ENCODE data around the gene TDRD12. TPM values are rescaled to one million over a fixed set of nuclear protein-coding genes. Genes with fewer than 3 reads are reported as not detected.

The TDRD12 gene
- total RNA-seq, 1 experiment from 2014 or later, result 0.33 TPM

DNA sequence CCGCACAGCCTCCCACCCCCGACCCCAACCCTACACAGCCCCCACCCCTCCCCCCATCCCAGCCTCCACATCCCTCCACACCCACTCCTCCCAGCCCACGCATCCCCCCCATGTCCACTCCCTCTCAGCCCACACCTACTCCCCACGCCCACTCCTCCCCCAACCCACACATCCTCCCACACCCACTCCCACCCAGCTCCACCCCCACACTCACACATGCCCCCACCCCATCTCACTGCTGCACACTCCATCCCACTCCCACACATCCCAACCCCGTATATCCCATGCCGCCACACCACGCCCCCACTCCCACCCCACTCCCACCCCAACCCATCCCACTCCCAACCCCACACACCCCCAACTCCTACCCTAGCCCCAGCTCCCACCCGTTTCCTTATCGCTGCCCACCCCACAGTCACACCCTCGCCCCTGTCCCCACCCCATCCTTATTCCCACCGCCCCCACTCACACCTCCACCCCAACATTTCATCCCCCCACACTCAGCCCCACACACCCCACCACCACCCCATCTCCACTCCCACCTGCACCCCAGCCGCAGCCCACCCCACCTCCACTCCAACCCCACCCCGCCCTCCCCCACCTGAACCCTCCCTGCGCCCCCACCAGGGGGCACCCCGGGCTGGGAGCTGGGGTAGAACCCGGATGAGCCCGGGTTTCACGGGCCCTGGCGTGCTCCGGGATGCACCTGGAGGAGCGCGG lies 809 bp downstream of the TDRD12 start:
- H3K4me1 ChIP-seq (replicated peaks; ENCODE audit: insufficient read depth), result no peaks in the 10 kb centered on the region
- H4K20me1 ChIP-seq (ENCODE audit: insufficient read depth), result no peaks in the 10 kb centered on the region
- no peak overlapping the region for H2AFZ ChIP-seq
- H3K79me2 ChIP-seq (ENCODE audit: low read depth), result no peaks in the 10 kb centered on the region
- BruUV-seq (replicated peaks), result no TSS peak
- ChIA-PET CTCF (no interaction called here), POLR2A (ENCODE audit: unreplicated experiment) (no interaction called here)
- no peak for TF ChIP-seq EZH2 (IDR thresholded peaks at IDR 0.05; ENCODE audit: low read depth)
- TF ChIP-seq, protein P1, sequence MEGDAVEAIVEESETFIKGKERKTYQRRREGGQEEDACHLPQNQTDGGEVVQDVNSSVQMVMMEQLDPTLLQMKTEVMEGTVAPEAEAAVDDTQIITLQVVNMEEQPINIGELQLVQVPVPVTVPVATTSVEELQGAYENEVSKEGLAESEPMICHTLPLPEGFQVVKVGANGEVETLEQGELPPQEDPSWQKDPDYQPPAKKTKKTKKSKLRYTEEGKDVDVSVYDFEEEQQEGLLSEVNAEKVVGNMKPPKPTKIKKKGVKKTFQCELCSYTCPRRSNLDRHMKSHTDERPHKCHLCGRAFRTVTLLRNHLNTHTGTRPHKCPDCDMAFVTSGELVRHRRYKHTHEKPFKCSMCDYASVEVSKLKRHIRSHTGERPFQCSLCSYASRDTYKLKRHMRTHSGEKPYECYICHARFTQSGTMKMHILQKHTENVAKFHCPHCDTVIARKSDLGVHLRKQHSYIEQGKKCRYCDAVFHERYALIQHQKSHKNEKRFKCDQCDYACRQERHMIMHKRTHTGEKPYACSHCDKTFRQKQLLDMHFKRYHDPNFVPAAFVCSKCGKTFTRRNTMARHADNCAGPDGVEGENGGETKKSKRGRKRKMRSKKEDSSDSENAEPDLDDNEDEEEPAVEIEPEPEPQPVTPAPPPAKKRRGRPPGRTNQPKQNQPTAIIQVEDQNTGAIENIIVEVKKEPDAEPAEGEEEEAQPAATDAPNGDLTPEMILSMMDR (conservative IDR thresholded peaks at IDR 0.05), result no peak
- peaks cover 9% of the 10 kb centered on the region; the same call in 1 of the 2 replicates for H3F3A ChIP-seq (ENCODE audit: insufficient read depth, low read depth)
- no peaks in the 10 kb centered on the region for H3K27me3 ChIP-seq (ENCODE audit: insufficient read depth, low read depth)
- no peaks in the 10 kb centered on the region for H3K9me3 ChIP-seq (ENCODE audit: insufficient read depth, low read depth)
- intact Hi-C loops (cut with micrococcal nuclease; ENCODE audit: unreplicated experiment), result no loop called here
- H3K4me3 ChIP-seq, result no peak overlapping the region
- no peak overlapping the region for H3K4me2 ChIP-seq
- no peak overlapping the region for H3K27ac ChIP-seq
- no peak for DNase-seq
- H3K9me2 ChIP-seq (ENCODE audit: insufficient read depth), result no peaks in the 10 kb centered on the region
- no peaks in the 10 kb centered on the region for H3K36me3 ChIP-seq (ENCODE audit: low read depth)

DNA sequence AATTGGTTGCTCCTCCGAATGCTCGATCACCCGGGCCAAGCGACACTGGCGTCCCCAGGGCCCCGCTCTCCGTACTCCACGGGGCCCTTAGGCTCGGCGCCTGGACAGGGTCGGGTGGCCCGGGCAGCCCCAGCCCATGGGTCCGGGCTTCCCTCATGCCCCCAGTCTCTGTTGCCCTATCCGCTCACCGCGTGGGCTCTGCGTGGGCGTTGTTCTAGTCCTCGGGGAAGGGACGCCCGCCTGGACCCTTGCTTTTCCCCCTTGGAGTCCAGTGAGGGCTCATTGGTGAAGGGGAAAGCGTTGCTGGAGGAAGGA lies 1.3 kb downstream of the TDRD12 start:
- Histone ChIP-seq H3K4me2 (no peak overlapping the region), H3K27ac (no peak overlapping the region), H3K36me3 (ENCODE audit: low read depth) (no peaks in the 10 kb centered on the region), H4K20me1 (ENCODE audit: insufficient read depth) (no peaks in the 10 kb centered on the region), H3K27me3 (ENCODE audit: insufficient read depth, low read depth) (no peaks in the 10 kb centered on the region), H3K9me3 (ENCODE audit: insufficient read depth, low read depth) (no peaks in the 10 kb centered on the region), H3K9me2 (ENCODE audit: insufficient read depth) (no peaks in the 10 kb centered on the region), H2AFZ (no peak overlapping the region), H3K4me1 (replicated peaks; ENCODE audit: insufficient read depth) (no peaks in the 10 kb centered on the region), H3K4me3 (no peak overlapping the region), H3K79me2 (ENCODE audit: low read depth) (no peaks in the 10 kb centered on the region), H3F3A (ENCODE audit: insufficient read depth, low read depth) (peaks cover 9% of the 10 kb centered on the region; the same call in 1 of the 2 replicates)
- CTCF ChIA-PET, result no interaction called here
- DNase-seq, result no peak
- no TSS peak for BruUV-seq (replicated peaks)
- TF ChIP-seq, protein P1 (conservative IDR thresholded peaks at IDR 0.05), result no peak
- no peak for TF ChIP-seq EZH2 (IDR thresholded peaks at IDR 0.05; ENCODE audit: low read depth)
- intact Hi-C loops (cut with micrococcal nuclease; ENCODE audit: unreplicated experiment), result no loop called here
- POLR2A ChIA-PET (ENCODE audit: unreplicated experiment), result no interaction called here

DNA sequence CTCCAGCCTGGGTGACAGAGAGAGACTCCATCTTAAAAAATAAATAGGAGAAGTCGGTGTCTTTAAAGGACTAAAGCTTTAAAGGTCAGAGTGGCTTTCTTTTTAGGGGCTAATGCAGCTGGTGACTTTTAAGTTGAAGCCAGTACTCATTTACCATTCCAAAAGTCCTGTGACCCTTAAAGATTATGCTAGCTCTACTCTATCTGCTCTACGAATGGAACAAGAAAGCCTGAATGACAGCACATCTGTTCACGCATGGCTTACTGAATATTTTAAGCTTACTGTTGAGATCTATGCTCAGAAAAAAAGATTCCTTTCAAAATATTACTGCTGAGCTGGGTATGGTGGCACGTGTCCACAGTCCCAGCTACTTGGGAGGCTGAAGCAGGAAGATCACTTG lies 16.4 kb downstream of the TDRD12 start:
- H3K27me3 ChIP-seq (ENCODE audit: insufficient read depth, low read depth), result peaks cover 4% of the 10 kb centered on the region; the same call in 1 of the 2 replicates
- H3K79me2 ChIP-seq (ENCODE audit: low read depth), result no peaks in the 10 kb centered on the region
- BruUV-seq (replicated peaks), result no TSS peak
- H4K20me1 ChIP-seq (ENCODE audit: insufficient read depth), result no peaks in the 10 kb centered on the region
- H3K27ac ChIP-seq, result no peak overlapping the region
- H3K9me3 ChIP-seq (ENCODE audit: insufficient read depth, low read depth), result no peaks in the 10 kb centered on the region
- H3F3A ChIP-seq (ENCODE audit: insufficient read depth, low read depth), result no peaks in the 10 kb centered on the region
- ChIA-PET CTCF (no interaction called here), POLR2A (ENCODE audit: unreplicated experiment) (no interaction called here)
- TF ChIP-seq, protein P1 (conservative IDR thresholded peaks at IDR 0.05), result no peak
- no peak for TF ChIP-seq EZH2 (IDR thresholded peaks at IDR 0.05; ENCODE audit: low read depth)
- intact Hi-C loops (cut with micrococcal nuclease; ENCODE audit: unreplicated experiment), result no loop called here
- H2AFZ ChIP-seq, result no peak overlapping the region
- no peak overlapping the region for H3K4me2 ChIP-seq
- H3K9me2 ChIP-seq (ENCODE audit: insufficient read depth), result no peaks in the 10 kb centered on the region
- DNase-seq, result no peak
- no peak overlapping the region for H3K4me3 ChIP-seq
- no peaks in the 10 kb centered on the region for H3K4me1 ChIP-seq (replicated peaks; ENCODE audit: insufficient read depth)
- H3K36me3 ChIP-seq (ENCODE audit: low read depth), result no peaks in the 10 kb centered on the region

All from PC-9 (cell line).